GOT3 (cell line): ENCODE results near the gene MYOG.

ENCODE experiments used
- DNase-seq: peaks from one replicate; lab custom pipeline; 2025; ENCODE audit warnings: mixed read lengths; lab: John Stamatoyannopoulos, UW

Gene MYOG

DNA sequence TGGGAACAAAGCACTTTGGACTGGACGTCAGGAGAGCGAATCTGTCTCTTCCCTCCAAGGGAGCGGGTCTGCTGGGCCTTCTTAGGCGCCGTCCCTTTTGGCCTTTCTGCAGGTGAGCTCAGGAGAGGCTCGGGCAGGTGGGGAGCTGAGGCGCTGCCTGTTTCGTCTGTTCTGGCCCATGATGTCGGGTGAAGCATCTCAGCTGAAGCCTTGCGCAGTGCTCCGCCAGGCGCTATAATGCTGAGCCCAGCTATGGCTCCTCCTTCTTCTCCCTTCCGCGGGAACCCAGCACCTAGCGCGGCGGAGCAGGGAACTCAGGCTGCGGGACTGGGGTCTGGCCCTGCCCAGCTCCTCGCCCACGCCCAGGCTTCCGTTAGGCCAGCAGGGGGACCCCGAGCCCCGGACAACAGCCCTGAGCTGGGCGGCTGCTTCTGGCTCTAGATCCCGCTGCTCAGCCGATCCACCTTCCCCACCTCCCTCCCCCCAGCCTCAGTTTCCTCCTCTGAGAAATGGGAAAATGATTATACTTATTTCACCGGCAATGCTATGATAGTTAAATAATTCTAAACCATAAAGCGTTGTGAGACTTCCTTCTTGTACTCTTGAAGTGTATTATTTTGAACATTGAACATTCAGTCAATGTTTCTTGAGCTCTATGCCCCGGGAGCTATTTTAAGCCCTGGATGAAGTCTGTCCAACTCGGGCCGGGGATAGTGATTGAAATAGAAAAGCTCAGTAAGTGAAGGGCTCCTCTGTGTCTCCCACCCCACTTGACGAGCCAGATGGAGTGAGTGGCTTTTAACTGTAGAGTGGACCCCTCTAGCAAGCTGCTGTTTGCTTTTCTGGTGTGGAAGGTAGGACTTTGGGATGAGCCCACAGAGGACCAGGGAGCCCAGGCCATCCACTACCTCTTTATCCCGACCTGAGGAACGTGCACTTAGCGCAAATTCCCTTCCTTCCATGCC is 32.1 kb upstream of the MYOG start:
- DNase-seq, result peak; percentile 15

DNA sequence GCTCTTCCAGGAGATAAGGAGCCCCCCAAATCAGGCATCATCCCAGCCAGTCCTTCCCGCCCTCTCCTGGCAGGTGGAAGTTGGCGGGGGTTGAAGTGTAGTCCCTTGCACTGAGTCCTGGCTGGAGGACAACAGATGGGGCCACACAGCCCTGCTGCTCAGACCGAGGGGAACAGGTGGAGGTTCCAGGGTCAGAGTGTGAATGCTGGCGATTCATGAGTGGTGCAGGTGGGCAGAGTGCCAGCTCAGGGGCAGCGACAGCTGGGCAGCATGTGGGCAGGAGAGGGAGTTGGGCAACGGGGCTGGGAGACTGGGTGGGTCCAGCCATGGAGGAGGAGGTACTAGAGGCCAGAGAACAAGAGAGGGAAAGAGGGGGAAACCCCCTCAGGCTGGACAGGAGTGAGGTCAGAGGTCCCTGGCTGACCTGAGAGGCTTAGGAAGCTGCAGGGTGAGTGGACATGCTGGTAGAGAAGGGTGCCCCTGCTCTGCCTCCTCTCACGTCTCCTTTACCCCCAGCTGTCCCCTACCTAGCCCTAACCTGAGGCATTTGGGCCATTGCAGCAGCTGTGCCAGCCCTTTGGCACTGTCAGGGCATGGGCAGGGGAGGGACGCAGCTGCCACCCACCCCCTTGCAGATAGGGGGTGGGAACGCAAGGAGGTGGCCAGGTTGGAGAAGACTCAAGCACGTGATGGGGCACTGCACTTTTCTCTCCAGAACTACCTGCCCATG is 30.4 kb upstream of the MYOG start:
- DNase-seq, result no peak

DNA sequence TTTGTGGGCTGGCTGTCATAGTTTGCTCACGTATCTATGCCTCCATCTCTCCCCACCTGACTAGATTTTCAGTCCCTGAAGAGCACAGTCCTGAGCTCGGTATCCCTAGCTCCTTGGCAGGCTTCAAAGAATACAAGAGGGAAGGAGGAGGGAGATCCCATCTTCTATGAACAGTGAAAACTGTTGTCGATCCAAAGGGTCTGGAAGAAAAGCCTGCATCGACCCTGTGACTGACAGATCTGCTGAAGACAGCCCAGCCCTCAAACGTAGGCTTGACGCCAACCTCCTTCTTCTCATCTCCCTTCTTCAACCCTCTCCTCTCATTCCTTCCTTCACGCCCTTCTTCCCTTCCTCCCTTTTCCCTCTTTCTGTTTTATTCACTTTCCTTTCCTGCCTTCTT is 28.4 kb upstream of the MYOG start:
- DNase-seq, result no peak

DNA sequence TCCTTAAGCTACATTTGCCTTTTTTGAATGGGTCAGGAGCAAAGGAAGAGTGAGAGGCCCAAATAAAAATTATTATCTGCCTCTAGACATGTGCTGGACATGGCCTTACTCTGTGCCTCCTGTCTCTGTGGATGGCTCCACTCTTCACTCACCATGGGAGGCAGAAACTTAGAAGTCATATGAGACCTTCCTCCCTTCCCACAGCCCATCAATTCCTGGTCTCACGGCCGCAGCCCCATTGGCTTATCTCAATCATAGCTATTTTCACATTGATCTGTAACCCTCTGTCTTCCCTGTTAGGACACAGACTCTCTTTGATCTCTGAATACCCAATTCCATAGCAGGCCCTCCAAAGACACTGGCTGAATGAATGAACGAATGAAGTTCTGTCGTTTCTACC is 27.5 kb upstream of the MYOG start:
- DNase-seq, result no peak

DNA sequence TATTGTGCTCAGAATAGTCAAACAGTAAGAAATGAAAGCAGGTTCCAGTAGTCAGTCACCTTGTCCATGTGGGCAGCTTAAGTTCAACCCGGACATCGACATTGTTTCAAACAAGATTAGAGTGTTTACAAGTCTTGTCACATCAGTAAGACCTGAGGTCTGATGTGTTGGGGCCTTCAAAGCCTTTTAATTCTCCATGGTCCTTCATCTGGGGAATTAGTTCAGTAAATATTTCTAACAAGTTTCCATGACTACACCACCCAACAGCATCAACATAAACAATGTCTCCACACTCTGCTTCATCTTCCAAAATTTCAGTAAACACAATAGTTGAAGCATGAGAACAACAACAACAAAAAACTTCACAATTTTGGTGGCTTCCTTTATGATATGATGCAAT is 26.7 kb upstream of the MYOG start:
- no peak for DNase-seq

DNA sequence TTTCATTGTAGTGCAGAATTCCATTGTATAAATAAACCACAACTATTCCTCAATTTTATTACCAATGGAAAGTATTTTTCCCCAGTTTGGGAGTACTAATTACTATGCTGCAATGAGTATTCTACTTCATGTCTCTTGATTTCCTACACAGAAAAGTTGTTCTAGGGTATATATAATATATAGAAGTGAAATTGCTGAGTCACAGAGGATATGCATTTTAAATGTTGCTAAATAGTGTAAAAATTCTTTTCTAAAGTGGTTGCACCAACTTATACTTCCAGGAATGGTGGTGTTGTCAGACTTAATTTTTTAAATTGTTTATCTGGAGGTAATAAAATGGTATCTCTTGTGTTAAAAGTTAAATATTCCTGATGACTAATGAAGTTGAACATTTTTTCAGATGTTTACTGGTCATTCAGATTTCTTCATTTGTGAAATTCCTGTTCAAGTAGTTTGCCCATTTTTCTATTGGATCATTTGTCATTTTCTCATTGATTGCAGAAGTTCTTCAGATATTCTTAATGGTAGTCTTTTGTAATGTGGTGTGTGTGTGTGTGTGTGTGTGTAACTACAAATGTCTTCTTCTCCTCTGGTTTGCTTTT is 19.1 kb upstream of the MYOG start:
- no peak for DNase-seq

DNA sequence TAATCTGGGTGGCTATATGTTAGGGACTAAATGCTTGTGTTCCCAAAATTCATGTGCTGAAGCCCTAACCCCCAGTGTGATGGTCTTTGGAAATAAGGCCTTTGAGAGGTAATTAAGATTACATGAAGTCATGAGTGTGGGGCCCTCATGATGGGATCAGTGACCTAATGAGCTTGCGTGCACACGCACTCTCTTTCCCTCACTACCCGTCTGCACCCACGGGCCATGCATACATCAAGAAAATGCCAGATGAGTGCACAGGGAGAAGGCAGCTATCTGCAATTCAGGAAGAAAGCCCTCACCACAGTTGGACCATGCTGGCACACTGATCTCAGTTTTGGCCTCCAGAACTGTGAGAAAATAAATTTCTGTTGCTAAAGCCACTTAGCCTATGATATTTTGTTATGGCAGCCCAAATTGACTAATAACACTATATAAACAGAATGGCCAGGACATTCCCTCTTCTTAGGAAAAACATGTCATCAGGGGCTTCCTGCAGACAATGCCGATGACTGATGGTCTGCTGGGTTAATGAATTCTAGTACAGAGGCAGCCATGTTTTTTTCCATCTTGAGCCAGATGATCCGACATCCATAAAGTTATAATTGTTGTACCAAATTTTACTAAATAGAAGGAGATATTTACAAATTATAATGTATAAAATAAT is 18.1 kb upstream of the MYOG start:
- no peak for DNase-seq

DNA sequence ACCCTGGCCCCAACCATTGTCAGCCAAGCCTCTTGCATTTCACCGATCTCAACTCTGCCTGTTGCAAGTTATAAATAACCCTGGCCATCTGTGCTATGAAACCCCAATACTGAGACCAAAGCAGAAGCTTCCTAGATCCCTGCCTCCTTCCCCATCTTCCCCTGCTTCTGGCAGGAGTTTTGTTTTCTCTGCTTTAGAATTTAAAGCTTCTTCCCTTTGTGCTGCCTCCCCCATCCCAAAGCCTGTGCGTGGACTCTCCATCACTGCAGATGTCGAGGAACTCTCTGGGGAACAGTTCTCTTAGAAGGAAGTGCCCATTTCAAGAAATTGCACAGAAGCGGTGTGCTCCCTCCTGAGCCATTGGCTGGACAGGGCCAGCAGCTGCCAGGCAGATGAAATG is 17.4 kb upstream of the MYOG start:
- DNase-seq, result no peak

DNA sequence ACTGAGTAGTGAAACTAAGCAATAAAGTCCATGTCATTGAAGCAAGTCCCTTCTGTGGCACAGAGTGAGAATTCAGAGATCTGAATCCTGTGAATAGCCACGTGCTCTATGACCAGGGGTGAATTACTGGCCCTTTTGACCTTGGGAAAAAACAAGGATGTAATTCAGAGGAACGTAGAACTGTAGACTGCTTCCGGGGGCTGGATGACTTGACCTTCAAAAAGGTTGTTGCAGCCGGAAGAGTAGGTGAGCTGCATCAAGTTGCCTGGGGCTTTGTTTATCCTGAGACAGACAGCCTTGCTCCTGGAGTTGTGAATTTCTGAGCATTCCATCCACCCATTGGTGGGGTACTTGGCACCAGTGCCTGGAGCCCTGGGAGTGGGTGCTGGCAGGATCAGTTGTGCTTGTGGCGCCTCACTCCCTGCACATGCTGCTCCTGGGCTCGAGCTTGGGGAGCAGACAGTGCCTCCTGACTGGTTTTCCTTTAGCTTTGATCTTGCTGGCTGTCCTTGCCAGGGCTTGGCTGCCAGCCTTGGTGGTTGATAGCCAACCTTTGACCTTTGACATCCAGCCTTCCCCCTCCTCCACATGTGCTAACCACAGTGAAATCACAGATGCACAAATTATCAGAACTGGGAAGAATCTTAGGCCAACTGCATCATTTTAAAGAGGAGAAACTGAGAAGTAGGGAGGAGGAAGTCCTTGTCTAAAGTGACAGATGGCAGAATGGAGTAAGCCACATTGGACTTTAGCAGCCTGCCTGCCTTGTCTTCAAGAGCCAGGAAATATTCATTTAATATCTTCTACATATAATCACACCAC is 16.2 kb upstream of the MYOG start:
- DNase-seq, result no peak

DNA sequence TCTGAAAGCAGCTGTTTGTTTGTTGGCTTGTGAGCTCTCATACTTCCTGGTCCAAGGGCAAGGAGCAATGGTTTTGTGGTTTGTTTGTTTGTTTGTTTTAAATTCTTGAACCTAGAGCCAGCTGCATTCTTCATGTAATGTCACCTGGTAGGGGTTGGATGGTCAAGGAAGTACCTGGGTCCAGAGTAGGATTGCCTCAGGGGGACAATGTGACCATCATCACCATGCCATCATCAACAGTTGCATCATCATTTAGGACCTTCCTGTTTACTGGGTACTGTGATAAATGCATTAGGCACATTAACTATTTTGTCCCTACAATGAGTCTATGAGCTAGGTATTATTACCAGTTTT is 14.7 kb upstream of the MYOG start:
- no peak for DNase-seq

DNA sequence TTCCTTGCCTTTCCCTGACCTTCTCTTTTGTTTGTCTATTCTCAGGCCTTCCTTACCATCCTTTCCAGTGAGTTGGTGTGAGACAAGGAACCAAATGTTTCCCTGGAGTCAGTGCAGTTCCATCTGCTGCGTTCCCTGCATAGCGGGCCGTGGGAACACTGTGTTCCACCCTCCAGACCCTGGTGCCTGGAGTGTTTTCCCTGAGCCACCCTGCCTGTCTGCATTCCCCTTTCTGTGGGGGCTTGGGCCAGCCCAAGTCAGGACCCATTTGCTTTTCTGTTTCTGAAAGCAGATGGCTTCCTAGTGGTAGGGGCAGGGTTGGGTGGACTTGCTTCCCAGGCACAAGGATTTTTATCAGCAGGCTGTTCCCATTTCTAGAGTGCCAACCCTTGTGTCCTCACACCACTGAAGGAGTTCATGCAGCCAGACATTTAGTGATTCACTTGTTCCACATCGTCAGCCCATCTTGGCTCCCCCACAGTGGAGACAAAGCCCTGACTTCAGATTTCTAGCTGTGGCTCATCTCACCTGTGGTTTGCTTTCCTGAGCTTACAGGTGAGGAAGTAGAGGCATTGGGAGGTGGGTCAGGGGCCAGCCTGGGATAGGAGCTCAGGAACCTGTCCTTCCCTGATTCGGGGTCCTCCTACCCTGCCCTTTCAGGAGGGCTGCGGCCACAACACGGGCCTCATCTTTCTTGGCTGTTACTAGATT is 14.1 kb upstream of the MYOG start:
- no peak for DNase-seq

DNA sequence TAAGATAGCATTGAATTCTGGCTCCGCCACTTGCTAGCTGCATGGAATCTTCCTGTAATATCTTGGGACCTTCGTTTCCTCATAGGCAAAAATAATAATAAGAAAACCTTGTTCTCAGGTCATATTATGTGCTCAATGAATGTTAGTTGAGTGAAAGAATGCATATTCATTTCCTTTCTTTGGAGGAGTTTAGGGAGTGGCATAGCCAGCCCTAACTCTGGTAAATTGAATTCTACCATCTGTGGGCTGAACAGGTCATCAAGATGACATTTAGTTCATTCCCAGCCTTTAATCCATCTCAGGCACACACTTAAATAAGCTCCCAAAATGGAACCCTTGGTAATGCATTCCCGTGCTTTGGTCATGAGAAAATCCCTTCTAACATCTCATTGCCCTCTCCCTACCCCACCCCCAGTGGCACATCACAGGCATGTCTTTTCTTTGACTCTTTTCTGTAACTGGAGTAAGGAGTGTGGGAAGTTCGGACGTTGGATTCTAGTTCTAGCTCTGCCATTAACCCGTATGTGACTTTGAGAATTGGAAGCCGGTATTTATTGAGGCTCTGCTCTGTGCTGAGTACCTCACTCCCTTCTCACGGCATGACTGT is 13.2 kb upstream of the MYOG start:
- no peak for DNase-seq

DNA sequence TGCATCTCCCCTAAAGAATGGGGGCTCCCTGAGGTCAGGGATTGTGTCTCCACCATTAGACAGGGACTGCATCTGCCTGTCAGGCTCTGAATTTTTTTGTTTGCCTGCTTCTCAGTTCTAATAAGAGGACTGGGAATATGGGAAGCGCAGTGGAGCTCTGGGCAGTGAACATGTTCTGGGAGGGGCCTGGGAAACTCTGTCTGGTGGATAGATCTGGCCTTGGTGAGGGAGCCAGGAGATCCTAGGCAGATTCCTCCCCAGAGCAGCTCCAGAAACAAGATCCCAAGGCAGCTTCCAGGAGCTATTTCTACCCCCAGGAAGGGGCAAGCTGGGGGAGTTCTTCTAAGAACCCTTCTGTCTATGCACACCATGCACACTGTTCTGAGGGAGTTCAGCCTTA is 12.6 kb upstream of the MYOG start:
- no peak for DNase-seq

DNA sequence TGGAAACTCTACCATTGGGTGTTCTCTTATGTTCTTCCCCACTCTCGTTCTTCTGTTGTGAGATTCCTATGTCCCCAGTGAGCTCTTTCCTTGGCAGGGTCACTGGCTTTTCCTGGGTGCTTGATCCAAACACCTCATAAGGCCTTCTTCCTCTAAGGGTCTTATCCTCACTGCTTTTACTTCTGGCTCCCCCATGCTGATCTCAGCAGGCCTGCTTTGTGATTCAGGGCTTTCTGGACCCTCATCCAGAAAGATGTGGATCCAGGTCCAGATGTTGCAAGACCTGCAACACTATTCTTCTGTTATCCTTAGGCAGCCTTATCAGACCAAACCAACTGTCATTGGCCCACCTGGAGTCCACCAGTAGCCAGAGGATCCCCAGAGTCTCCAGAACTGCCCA is 11.2 kb upstream of the MYOG start:
- DNase-seq, result no peak

DNA sequence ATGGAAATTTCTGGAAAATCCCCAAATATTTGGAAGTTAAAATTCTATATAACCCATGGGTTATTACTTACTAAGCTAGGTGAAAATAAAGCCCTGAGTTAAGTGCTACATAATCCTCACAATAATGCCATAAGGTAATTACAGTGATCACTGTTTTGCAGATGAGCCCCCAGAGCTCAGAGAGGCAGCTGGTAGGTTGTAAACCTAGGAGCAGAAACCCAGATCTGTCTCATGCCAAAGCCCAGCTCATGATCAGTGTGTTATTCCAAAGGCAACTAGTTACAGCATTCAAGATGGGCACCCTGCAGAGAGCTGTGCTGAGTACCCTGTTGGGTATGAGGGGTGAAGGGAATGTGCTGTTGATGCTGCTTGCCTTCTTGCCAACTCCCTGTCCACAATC is 10.8 kb upstream of the MYOG start:
- no peak for DNase-seq

DNA sequence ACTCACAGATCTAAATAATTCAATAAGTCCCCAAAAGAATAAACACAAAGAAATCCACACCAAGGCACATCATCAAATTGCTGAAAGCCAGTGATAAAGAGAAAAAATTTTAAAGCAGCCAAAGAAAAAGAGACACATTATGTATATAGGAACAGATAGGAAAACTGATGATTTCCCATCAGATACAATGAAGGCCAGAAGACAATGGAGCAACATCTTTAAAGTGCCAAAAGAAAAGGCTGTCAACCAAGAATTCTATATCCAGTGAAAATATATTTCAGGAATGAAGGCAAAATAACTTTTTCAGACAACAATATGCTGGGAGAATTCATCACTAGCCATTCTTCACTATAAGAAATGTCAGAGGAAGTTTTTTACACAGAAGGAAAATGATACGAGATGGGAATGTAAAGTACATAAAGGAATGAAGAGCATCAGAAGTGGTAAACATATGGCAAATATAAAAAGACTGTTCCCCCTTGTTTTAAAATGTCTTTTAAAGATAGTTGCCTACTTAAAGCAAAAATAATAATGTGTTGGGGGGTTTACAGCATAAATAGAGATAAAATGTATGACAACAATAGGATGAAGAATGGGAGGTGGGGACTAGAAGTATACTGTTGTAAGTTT is 9.4 kb upstream of the MYOG start:
- no peak for DNase-seq

DNA sequence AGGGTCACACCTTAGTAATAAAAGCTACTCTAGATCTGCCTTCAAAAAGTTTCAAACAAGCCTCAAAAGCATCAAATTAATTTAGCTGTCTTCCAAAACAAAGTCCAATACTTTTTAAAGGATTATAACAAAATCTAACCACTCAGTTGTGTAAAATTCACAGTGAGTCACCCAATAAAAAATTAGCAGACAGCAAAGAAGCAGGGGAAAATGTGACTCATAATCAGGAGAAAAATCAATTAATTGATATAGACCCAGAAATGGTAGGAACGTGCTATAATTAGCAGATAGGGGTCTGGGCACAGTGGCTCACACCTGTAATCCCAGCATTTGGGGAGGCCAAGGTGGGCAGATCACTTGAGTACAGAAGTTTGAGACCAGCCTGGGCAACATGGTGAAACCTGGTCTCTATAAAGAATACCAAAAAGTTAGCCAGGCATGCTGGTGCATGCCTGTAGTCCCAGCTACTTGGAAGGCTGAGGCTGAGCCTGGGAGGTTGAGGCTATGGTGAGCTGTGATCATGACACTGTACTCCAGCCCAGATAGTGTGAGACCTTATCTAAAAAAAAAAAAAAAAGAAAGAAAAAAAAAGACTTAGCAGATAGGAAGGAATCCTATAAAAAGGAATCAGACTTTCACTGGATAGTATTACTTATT is 8.1 kb upstream of the MYOG start:
- no peak for DNase-seq

DNA sequence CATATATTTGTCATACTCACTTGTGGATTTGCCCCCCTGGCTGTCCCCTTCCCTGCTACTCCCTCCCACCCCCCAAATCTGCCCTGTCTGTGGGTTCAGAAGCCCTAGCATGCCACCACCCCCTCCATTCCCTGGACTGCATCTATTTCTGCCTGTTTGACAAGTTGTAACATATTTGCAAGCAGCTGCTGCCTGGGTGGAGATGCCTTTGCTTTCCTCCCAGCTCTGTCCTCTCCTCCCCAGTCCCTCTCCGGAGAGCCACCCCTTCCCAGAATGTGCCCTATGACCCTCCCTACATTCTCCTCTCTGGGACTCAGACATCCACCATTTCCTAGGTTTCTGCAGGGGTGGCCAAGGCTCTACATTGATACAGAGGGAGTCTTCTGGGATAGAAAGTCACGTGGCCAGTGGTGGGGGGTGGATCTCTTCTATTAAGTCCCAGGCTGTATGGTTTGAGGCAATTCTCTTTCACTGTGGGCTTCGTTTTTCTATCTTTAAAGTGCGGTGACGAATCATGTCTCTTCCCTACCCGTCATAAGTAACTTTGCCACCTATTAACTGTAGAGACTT is 6.0 kb upstream of the MYOG start:
- no peak for DNase-seq

DNA sequence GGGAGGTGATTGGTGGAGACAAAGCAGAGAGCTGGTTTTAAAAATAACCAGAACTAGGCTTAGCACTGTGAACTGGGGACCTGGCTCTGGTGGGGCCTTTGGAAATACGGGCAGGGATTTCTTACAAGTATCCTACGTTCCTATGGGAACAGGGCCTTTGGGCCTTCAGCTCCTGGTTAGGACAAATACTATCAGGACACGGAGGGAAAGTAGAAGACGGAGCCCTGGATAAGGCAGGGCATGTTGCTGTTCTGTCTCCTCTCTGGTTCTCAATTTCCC is 5.3 kb upstream of the MYOG start:
- no peak for DNase-seq
